ENCODE data around the gene C1QL1.

The C1QL1 gene

DNA sequence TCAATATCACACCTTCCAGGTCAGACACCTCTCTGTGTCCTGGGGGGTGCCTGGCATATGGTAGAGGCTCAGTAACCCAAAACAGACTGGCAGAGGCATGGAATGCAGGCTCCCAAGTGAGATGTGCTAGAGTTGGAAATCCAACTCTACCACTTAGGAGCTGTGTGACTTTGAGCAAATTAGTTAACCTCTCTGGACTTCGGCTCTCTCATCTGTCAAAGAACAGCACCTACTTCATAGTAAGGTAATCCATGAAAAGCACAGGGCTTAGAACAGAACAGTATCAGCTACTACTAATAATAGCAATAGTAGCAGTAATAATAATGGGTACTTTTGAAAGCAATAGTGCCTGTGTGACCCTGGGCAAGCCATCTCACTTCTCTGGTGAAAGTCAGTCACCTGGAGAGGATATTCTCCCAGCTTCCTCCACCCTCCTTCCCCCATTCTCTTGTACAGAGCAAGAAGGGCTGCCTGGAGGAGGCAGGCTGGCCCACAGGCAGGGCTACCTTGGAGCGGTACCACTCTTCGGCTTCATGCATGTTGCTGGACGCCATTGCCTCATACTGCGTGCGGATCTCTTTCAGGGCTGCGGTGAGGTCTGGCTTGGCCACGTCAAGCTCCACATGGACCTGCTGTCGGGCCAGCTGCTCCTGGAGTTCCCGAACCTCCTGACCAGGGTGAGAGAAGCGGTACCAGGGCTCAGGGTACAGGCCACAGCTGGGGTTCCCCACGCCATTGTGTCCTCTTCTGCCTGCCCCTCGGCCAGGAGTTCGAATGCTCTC is 55.1 kb downstream of the C1QL1 start:
- DNase-seq (ENCODE audit: extremely low read depth, insufficient read length) = no peak
- Histone ChIP-seq H3K36me3 (ENCODE audit: control insufficient read depth, insufficient read depth, low read length) (no peaks in the 10 kb centered on the region), H3K27me3 (replicated peaks; ENCODE audit: control insufficient read depth, insufficient read depth, low read length) (no peaks in the 10 kb centered on the region; the same call in 1 of the 2 replicates), H3K4me3 (replicated peaks; ENCODE audit: low read depth, low read length) (no peak overlapping the region)
- TF ChIP-seq, protein P1, sequence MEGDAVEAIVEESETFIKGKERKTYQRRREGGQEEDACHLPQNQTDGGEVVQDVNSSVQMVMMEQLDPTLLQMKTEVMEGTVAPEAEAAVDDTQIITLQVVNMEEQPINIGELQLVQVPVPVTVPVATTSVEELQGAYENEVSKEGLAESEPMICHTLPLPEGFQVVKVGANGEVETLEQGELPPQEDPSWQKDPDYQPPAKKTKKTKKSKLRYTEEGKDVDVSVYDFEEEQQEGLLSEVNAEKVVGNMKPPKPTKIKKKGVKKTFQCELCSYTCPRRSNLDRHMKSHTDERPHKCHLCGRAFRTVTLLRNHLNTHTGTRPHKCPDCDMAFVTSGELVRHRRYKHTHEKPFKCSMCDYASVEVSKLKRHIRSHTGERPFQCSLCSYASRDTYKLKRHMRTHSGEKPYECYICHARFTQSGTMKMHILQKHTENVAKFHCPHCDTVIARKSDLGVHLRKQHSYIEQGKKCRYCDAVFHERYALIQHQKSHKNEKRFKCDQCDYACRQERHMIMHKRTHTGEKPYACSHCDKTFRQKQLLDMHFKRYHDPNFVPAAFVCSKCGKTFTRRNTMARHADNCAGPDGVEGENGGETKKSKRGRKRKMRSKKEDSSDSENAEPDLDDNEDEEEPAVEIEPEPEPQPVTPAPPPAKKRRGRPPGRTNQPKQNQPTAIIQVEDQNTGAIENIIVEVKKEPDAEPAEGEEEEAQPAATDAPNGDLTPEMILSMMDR (IDR thresholded peaks at IDR 0.05; ENCODE audit: insufficient read depth, low read length, poor library complexity, severe bottlenecking) = no peak

DNA sequence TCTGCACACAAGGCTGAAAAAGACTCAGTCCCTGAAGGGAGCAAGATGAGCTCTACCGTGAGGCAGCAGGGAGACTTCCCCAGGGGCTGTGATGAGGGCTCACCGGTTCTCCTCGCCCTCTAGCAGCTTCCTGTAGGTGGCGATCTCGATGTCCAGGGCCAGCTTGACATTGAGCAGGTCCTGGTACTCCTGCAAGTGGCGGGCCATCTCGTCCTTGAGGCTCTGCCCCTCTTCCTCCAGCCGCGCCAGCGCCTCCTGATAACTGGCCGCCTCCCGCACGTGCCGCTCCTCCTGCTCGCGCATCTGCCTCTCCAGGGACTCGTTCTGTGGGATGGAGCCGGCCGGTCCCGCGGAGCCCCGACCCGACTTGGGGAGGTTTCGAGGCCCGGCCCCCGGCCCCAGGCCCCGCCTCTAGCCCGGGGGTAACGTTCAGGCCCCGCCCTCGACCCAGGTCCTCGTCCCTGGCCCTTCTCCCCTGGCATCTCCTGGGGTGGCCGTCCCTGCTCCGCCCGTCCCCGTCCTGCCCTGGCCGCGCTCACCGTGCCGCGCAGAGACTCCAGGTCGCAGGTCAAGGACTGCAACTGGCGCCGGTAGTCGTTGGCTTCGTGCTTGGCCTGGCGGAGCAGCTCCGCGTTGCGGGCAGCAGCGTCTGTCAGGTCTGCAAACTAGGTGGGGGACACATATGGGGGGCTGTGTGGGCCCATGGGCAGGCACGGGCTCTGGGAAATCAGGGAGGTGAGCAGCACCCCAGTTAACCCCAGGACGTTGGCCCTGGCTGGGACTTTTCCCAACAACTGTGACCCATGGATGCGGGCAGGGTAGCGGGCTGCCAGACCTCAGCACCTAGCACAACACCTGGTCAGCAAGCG is 56.7 kb downstream of the C1QL1 start:
- no peak for DNase-seq (ENCODE audit: extremely low read depth, insufficient read length)
- Histone ChIP-seq H3K4me3 (replicated peaks; ENCODE audit: low read depth, low read length) (peak overlapping the region; percentile 4; the same call in 1 of the 2 replicates), H3K36me3 (ENCODE audit: control insufficient read depth, insufficient read depth, low read length) (no peaks in the 10 kb centered on the region), H3K27me3 (replicated peaks; ENCODE audit: control insufficient read depth, insufficient read depth, low read length) (no peaks in the 10 kb centered on the region; the same call in 1 of the 2 replicates)
- TF ChIP-seq, protein P1 (IDR thresholded peaks at IDR 0.05; ENCODE audit: insufficient read depth, low read length, poor library complexity, severe bottlenecking) = peak; percentile 55

DNA sequence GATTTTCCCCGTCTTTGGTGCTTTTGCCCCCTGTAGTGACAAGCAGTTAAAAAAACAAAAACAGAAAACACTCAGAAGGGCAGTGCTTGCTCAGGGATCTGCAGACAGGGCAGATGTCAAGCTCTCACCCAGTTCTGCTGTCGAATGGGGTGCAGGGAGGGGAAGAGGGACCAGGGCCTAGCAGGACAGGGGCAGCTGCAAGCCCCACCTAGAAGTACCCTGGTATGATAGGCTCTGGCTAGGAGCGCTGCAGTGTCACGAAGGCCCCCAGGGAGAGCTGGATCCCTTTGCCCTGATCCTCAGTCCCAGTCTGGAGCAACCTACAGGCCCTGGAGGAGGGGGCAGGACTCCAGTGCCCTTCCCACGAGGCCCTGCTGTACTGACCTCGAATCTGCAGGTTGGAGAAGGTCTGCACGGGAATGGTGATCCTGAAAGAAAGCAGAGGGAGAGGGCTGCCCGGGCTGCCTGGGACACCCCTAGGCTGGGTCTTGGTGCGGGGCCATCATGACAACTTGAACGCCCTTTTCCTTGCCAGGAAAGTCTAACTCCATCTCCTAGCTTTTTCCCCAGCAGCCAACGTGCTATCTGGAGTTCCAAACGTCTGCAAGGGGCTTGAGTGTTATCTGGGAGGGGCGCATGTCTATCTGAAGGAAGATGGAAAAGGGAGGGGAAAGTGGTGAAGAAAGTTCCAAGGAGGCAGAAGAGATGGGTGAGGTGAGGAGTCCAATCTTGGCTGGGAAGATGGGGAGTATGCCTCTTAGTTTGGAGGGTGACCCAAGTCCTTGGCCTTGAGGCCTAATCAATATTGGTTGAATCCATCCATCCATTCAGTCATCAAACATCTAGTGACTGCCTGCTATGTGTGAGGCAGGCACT is 57.6 kb downstream of the C1QL1 start:
- no peaks in the 10 kb centered on the region; the same call in 1 of the 2 replicates for H3K27me3 ChIP-seq (replicated peaks; ENCODE audit: control insufficient read depth, insufficient read depth, low read length)
- H3K4me3 ChIP-seq (replicated peaks; ENCODE audit: low read depth, low read length) = no peak overlapping the region
- no peaks in the 10 kb centered on the region for H3K36me3 ChIP-seq (ENCODE audit: control insufficient read depth, insufficient read depth, low read length)
- no peak for DNase-seq (ENCODE audit: extremely low read depth, insufficient read length)
- TF ChIP-seq, protein P1 (IDR thresholded peaks at IDR 0.05; ENCODE audit: insufficient read depth, low read length, poor library complexity, severe bottlenecking) = no peak

Measured in GM06990 (cell line).